ENCODE measurements around the gene TLNRD1. TPM values are rescaled to one million over a fixed set of nuclear protein-coding genes. Genes with fewer than 3 reads are reported as not detected.

Gene TLNRD1
- total RNA-seq, 6 donors from 2014 or later: 23.0 to 55.7 (median 36.0) TPM

DNA sequence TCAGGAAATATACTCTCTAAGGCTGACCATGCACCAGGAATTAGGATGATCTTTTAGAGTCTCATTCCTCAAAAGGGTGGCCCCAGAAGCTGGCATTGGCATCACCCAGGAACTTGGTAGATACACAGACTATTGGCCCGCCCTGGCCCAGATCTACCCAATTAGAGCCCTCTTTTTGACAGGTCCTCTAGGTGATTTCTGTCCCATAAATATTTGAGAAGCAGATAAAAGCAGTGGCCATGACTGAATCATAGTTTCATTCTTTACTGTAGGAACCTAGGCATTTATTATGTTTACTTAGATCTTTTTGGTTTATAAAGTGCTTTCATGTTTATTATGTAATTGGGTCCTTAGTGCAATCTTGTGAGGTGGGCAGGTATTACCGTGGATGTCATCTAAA is 7.6 kb downstream of the TLNRD1 start:
- no peak for TF ChIP-seq EP300 (IDR thresholded peaks at IDR 0.05)
- TF ChIP-seq POLR2AphosphoS5 (IDR thresholded peaks at IDR 0.05): no peak
- TF ChIP-seq, protein P1, sequence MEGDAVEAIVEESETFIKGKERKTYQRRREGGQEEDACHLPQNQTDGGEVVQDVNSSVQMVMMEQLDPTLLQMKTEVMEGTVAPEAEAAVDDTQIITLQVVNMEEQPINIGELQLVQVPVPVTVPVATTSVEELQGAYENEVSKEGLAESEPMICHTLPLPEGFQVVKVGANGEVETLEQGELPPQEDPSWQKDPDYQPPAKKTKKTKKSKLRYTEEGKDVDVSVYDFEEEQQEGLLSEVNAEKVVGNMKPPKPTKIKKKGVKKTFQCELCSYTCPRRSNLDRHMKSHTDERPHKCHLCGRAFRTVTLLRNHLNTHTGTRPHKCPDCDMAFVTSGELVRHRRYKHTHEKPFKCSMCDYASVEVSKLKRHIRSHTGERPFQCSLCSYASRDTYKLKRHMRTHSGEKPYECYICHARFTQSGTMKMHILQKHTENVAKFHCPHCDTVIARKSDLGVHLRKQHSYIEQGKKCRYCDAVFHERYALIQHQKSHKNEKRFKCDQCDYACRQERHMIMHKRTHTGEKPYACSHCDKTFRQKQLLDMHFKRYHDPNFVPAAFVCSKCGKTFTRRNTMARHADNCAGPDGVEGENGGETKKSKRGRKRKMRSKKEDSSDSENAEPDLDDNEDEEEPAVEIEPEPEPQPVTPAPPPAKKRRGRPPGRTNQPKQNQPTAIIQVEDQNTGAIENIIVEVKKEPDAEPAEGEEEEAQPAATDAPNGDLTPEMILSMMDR (IDR thresholded peaks at IDR 0.05): no peak
- TF ChIP-seq POLR2A (IDR thresholded peaks at IDR 0.05): no peak
- 80 to 84% methylated on average over 2 of the region's 2 CpGs for WGBS, 2 donors

DNA sequence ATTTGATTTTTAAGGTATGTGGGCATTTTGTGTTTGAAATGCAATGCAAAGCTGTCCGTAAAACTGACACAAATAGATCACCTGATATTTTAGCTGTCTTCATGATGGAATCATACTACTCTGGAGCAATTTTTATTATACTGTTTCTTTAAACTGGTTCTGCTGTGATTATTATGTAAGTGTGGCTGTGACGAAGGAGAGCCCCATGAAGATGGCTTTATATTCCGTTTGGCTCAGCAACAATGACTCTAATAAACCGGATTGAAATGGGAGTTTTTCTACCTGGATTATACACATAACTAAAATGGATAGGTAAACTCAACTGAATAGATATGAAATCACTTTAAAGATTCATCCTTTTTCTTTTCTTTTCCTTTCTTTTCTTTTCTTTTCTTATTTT is 9.4 kb downstream of the TLNRD1 start:
- H3K9me3 ChIP-seq: no peaks in the 10 kb centered on the region
- peaks cover 7 to 29% (median 18%) of the 10 kb centered on the region in 4 donors for H3K4me1 ChIP-seq
- H3K27me3 ChIP-seq: no peaks in the 10 kb centered on the region
- no peak overlapping the region for H3K4me3 ChIP-seq
- DNase-seq (no peak), ATAC-seq (ENCODE audit: low FRiP score in 2 of 2) (no peak)
- no peaks in the 10 kb centered on the region for H3K36me3 ChIP-seq
- H3K27ac ChIP-seq: no peak overlapping the region
- TF ChIP-seq, protein P1 (IDR thresholded peaks at IDR 0.05): no peak
- TF ChIP-seq POLR2A (IDR thresholded peaks at IDR 0.05): no peak
- no peak for TF ChIP-seq POLR2AphosphoS5 (IDR thresholded peaks at IDR 0.05)
- TF ChIP-seq EP300 (IDR thresholded peaks at IDR 0.05): no peak
- 85 to 87% methylated on average over 4 of the region's 4 CpGs for WGBS, 2 donors

More for the DNA sequence above, 7.6 kb downstream of the TLNRD1 start:
- no peaks in the 10 kb centered on the region for H3K9me3 ChIP-seq
- H3K4me1 ChIP-seq: peaks cover 9 to 41% (median 26%) of the 10 kb centered on the region in 4 donors
- DNase-seq (no peak), ATAC-seq (ENCODE audit: low FRiP score in 2 of 2) (no peak)
- no peak overlapping the region for H3K4me3 ChIP-seq
- peak overlapping the region in 1 of 4 donors; percentile 38 for H3K27ac ChIP-seq
- peaks cover 0 to 4% (median 1%) of the 10 kb centered on the region in 4 donors for H3K36me3 ChIP-seq
- H3K27me3 ChIP-seq: no peaks in the 10 kb centered on the region

DNA sequence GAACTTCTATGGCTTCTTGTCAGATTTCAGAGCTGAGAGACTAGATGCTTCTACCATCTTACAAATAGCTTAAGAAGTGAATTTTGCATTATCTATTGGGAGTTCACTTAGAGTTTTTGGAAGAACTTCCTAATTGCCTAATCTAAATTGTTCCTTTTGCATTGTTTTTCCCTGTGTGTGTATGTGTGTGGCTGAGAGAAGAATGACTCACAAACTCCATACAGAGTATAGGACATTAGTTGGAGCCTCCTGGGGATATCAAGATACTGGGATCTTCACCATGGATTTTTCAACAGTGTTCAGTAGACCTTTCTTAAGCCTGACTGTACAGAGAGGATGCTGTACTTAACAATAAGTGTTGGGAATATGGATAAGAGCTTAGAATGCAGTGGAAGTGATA is 10.9 kb downstream of the TLNRD1 start:
- TF ChIP-seq EP300 (IDR thresholded peaks at IDR 0.05) (no peak), POLR2A (IDR thresholded peaks at IDR 0.05) (no peak), POLR2AphosphoS5 (IDR thresholded peaks at IDR 0.05) (no peak)
- TF ChIP-seq, protein P1 (IDR thresholded peaks at IDR 0.05): no peak
- H3K9me3 ChIP-seq: no peaks in the 10 kb centered on the region
- ATAC-seq (ENCODE audit: low FRiP score in 2 of 2): no peak

DNA sequence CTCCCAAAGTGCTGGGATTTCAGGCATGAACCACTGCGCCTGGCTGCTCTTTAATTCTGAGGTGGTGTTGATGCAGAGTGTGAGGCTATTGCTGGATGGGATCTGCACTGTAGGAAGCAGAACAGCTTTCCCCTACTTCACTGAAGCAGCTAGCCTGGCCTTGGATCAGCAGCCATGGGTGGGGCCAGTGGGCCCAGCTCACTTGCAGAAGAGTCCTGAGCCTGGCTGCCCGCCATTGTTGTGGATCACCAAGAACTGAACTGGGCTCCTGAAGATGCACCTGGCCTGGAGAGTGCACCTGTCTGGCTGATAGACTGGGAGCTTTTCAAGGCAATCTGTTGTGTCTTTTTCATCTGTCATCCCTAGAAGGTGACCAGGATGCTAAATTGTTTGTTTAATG is 11.9 kb downstream of the TLNRD1 start:
- TF ChIP-seq POLR2A (IDR thresholded peaks at IDR 0.05) (no peak), POLR2AphosphoS5 (IDR thresholded peaks at IDR 0.05) (no peak), EP300 (IDR thresholded peaks at IDR 0.05) (no peak)
- TF ChIP-seq, protein P1 (IDR thresholded peaks at IDR 0.05): no peak
- no peaks in the 10 kb centered on the region for H3K9me3 ChIP-seq
- WGBS, 2 donors: 100% methylated on average over 1 to 2 of the region's 2 CpGs
- H3K4me1 ChIP-seq: peaks cover 0 to 13% (median 7%) of the 10 kb centered on the region in 4 donors
- ATAC-seq (ENCODE audit: low FRiP score in 2 of 2) (no peak), DNase-seq (peak in 1 of 2 donors; percentile 11)
- no peak overlapping the region for H3K27ac ChIP-seq
- no peak overlapping the region for H3K4me3 ChIP-seq
- no peaks in the 10 kb centered on the region for H3K27me3 ChIP-seq
- no peaks in the 10 kb centered on the region for H3K36me3 ChIP-seq

More for the DNA sequence above, 10.9 kb downstream of the TLNRD1 start:
- Histone ChIP-seq H3K4me1 (peaks cover 0 to 19% (median 12%) of the 10 kb centered on the region in 4 donors), H3K4me3 (no peak overlapping the region), H3K27ac (no peak overlapping the region), H3K27me3 (no peaks in the 10 kb centered on the region), H3K36me3 (no peaks in the 10 kb centered on the region)
- DNase-seq: no peak

DNA sequence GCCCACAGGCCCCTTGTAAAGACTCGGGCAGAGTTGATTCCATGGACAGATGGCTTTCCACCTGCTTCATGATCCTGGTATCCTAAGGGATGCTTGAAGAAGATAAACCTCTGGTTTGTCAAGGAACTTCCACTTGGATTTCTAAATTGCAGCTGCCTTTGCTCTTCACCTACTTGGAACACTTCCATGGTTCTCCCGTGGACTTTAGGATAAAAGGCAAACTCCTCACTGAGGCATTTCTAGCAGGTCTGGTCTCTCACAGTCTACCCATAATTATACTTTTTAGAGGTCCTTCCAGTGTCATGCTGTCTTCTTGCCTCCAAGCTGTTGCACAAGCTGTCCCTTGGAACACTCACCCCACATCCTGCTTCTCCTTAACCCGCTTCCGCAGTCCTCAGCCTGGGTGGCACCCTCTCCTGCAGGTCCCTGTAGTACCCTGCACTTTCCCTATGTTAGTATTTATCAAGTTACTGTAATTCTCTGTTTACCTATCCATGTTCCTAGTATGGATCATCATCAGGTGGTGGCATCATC is 12.7 kb downstream of the TLNRD1 start:
- TF ChIP-seq POLR2AphosphoS5 (IDR thresholded peaks at IDR 0.05): no peak
- no peak for TF ChIP-seq EP300 (IDR thresholded peaks at IDR 0.05)
- TF ChIP-seq, protein P1 (IDR thresholded peaks at IDR 0.05): no peak
- no peak for TF ChIP-seq POLR2A (IDR thresholded peaks at IDR 0.05)
- no peak for ATAC-seq (ENCODE audit: low FRiP score in 2 of 2)
- H3K27ac ChIP-seq: no peak overlapping the region
- H3K4me3 ChIP-seq: no peak overlapping the region
- peaks cover 0 to 13% (median 6%) of the 10 kb centered on the region in 4 donors for H3K4me1 ChIP-seq
- H3K9me3 ChIP-seq: no peaks in the 10 kb centered on the region
- 87 to 88% methylated on average over 4 of the region's 4 CpGs for WGBS, 2 donors
- no peaks in the 10 kb centered on the region for H3K27me3 ChIP-seq
- no peaks in the 10 kb centered on the region for H3K36me3 ChIP-seq
- DNase-seq: no peak

All from upper lobe of left lung (tissue), 6 donors.